NT2/D1 (cell line): ENCODE measurements around the gene TAS2R13.

ENCODE experiments used
- YY1 ChIP-seq: IDR thresholded peaks from 2 replicates; pipeline ENCODE4 v1.6.1; 2011; ENCODE audit not compliant: insufficient read length, insufficient read depth
- ZNF274 ChIP-seq: IDR thresholded peaks from 2 replicates; pipeline ENCODE4 v1.6.1; 2011; ENCODE audit warnings: mild to moderate bottlenecking, low read depth, low read length

GRCh38 chr12:10891937-10892336 is 17.4 kb downstream of the TAS2R13 start:
- TF ChIP-seq YY1 (no peak), ZNF274 (no peak)
